AG04449 (cell line): Measurements from ENCODE around the gene DCN.

ENCODE experiments used
- CTCF ChIA-PET: fragments of 350-600 bp; formaldehyde crosslinking; extraction: SDS; loops from one replicate; lab custom pipeline; 2021; ENCODE audit warnings: antibody characterized with exemption; lab: Yijun Ruan, JAX
- POLR2A ChIA-PET: fragments of 400-600, 350-600 bp; formaldehyde crosslinking; extraction: SDS; loops from one replicate; lab custom pipeline; 2020; ENCODE audit warnings: antibody characterized with exemption, inconsistent platforms; lab: Yijun Ruan, JAX
- DNase-seq: peaks from one replicate; pipeline ENCODE4 v3.0.0-alpha.2; 2010; ENCODE audit warnings: low read depth, low spot score
- H3K4me3 ChIP-seq: 2 replicates; pipeline ENCODE4 v1.5.1; 2011; ENCODE audit warnings: low read depth, mild to moderate bottlenecking, control low read depth, low read length
- TF ChIP-seq, protein P1 (sequence below): IDR thresholded peaks from one replicate; pipeline ENCODE4 v1.5.1; 2011; ENCODE audit warnings: mild to moderate bottlenecking, moderate library complexity, low read length, control low read depth, inconsistent platforms; ENCODE audit not compliant: insufficient read depth; ENCODE audit errors: missing control alignments

The DCN gene

DNA sequence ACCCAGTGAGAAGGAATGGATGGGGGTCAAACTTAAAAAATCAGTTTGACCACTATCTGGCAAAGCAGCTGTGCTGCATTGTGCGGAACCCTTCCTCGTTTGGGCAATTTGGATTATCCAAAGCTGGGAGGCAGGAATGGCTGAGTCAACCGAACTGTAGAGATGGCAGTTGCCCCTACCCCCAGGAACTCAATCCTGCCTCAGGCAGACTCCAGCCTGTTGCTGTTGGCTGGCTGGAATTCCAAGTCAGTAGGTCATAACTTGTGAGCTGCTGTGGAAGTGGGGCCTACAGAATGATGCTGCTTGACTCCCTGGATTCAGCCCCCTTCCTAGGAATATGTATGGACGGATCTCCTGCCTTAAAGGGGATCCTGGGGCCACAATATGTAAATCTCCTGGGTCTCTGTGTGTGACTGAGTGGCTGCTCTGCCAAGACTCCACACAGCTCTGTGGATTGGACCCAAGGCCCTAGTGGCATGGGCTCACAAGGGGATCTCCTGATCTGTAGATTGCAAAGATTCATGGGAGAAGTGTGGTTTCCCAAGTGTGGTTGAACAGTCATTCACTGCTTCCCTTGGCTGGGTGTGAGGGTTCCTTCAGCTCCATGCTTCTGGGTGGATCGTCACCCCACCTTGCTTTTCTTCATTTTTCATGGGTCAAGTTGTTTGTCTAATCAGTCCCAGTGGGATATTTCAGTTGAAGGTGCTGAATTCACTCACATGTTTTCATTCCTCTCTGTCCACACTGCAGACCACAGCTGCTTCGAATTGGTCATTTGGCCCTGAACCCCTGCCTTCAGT, 90.5 kb downstream of the DCN start:
- CTCF ChIA-PET: interaction anchor here (0.7 to 2.4 kb wide), 3 partner anchors 16 to 36 kb away, joined by 3 to 7 read pairs (median 5); no protein-coding TSS in a partner anchor
- DNase-seq: no peak
- POLR2A ChIA-PET: no interaction called here
- TF ChIP-seq, protein P1, sequence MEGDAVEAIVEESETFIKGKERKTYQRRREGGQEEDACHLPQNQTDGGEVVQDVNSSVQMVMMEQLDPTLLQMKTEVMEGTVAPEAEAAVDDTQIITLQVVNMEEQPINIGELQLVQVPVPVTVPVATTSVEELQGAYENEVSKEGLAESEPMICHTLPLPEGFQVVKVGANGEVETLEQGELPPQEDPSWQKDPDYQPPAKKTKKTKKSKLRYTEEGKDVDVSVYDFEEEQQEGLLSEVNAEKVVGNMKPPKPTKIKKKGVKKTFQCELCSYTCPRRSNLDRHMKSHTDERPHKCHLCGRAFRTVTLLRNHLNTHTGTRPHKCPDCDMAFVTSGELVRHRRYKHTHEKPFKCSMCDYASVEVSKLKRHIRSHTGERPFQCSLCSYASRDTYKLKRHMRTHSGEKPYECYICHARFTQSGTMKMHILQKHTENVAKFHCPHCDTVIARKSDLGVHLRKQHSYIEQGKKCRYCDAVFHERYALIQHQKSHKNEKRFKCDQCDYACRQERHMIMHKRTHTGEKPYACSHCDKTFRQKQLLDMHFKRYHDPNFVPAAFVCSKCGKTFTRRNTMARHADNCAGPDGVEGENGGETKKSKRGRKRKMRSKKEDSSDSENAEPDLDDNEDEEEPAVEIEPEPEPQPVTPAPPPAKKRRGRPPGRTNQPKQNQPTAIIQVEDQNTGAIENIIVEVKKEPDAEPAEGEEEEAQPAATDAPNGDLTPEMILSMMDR: no peak
- no peak overlapping the region for H3K4me3 ChIP-seq
